GM19193 (cell line): ENCODE measurements around the gene SYNDIG1.

ENCODE experiments used
- POLR2A ChIP-seq: IDR thresholded peaks from 4 replicates; pipeline ENCODE4 v1.6.1; 2011; ENCODE audit not compliant: insufficient read depth, insufficient read length; ENCODE audit errors: extremely low read depth

Gene SYNDIG1

DNA sequence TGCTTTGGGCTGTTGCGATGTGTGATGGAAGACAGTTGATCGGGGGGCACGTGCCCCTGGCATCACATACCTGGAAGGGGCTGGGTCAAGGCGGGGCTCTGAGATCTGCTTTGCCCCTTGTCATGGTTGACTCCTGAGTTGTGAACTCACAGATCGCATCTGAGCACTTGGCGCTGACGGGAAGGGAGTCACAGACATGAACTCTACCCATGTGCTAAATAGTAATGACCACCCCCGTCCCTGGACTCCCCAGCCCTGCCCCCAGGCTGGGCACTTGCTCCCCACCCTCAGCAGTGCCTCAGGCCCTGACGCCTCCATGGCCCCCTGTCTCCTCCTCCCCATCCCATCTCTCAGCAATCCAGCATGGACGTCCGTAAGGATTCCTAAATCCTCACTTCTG lies 107.0 kb downstream of the SYNDIG1 start:
- no peak for TF ChIP-seq POLR2A

DNA sequence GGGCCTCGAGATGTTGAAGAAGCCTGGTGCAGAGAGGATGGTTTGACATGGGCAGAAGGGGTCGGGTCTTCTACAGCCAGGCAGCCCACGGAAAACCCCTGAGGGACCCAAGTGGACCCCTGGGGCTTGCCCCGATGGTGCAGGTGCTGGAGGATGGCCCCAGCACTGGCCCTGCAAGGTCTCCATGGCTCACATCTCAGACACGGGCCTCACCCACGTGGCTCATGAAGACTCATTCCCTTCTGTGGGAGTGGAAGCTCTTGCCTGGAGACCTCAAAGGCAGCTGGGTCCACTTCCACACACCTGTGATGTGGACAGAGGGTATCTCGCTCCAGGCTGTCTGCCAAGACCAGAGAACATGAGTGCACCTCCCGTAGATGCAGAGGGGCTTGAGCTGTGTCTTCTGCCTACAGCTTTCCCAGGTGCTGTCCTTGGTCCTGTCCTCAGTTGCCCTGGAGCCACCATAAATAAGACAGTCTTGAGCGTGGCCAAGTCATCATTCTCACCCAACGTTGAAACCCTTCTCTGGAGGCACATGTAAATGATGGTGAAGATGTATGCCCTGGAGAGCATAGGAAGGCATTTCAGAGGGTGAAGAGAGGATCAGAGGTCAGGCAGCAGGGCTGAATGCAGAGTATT lies 108.0 kb downstream of the SYNDIG1 start:
- TF ChIP-seq POLR2A, result no peak

DNA sequence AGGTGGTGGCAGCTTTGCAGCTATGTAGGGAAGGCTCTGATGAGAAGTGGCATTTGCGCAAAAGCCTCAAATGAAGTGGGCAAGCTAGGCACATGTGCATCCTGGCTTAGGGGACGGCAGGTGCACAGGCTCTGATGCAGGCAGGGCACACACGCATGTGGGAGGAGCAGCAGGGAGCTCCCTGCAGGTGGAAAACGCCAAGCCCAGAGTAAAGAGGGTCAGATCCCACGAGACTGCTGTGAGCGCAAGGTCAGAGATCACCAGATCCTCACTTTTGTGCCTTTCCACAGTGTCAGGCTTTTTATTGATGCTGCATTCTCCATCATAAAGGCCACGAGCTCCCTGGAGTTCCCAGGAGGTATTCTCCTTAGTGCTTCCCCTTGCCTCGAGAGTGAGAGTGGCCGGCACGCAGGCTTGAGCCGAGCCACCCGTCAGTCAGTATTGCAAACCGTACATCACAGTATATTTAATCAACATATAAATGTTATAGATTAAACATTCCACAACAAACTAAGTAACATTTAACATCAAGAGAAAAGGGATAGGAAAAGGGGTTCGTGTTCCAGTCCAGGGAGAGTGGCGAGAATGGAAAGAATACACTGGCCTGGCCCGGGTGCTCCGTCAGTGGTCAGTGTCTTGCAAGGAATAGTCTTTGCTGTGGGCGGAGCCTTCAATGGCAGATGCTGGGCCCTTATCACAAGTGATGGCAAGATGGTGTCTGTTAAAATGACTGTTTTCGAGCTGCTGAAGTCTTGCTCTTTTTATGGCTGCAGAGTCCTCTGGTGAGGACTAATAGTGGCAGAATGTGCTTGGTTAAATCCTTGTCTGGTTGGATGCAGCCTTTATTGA lies 109.4 kb downstream of the SYNDIG1 start:
- TF ChIP-seq POLR2A, result no peak

DNA sequence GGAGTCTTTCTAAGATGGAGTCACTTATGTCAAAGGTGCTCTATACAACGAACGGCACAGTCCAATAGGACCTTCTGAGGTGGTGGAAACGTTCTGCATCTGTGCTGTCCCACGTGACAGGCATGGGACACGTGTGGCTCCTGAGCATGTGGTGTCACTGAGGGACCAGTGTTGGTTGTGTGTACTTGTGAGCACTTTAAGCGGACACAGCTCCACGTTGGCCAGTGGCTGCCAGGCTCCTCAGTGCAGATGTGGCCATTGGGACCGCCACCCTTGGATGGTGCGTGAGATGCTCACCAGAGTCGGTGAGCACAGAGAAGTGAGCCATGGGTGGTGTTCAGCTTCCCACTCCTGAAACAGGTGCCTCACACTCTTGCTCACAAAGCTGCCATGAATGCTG lies 110.0 kb downstream of the SYNDIG1 start:
- no peak for TF ChIP-seq POLR2A

DNA sequence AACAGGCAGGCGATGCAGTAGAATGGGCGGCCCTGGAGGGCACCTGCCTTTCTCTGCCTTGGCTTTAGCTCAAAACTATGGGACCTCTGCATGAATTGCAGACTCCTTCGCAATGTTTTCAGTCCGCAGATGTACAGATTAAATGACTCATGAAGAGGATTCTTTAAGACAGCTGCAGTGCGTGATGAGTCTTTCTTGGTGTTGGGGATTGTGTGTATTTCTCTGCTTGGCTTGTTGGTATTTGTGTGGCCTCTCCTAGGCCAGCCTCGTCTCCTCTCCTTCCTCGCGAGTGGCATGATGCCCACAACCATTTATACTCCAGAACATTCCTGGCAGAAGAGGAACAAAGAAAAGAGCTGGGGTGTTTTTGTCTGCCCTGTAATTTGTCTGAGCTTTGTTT lies 110.6 kb downstream of the SYNDIG1 start:
- no peak for TF ChIP-seq POLR2A

DNA sequence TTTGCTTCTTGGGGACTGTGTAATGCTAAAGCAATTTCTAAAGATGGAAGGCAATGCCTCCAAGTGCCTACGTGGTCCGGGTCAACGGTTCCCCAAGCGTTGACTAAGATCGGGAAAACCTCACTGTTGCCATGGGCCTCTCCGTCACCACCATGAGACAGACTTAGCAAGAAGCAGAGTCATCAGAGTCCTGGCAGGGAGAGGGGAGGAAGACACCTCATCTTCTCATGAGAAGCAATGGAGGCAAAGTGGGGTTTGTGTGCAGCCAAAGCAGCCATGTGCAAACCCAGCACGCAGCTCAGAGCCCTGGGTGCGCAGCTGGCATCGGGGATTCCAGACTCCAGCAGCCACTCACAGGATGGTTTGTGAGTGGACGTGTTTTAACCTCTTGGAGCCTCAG lies 111.4 kb downstream of the SYNDIG1 start:
- no peak for TF ChIP-seq POLR2A

DNA sequence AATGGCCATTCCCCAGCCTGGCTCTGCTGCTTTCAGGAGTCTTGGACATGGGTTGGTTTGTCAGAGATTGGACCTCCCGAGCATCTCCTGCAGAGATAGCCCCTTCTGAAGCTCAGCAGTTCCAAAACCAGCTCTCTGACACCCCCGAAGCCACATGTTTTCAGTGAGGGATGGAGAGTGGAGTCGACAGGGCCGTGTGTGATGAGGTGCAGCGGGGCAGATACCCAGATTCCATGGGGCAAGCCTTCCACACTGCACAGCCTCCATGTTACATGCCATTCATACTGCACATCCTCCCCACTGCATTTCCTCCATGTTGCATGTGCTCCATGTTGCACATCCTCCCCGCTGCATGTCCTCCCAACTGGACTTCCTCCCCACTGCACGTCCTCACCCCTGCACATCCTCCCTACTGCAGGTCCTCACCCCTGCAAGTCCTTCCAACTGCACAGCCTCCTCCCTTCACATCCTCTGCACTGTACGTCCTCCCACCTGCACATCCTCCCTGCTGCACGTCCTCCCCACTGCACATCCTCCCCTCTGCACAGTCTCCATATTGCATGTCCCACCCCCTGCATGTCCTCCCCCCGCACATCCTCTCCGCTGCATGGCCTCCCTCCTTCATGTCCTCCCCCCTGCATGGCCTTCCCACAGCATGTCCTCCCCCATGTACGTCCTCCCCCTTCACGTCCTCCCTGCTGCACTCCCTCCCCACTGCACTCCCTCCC lies 112.2 kb downstream of the SYNDIG1 start:
- no peak for TF ChIP-seq POLR2A

DNA sequence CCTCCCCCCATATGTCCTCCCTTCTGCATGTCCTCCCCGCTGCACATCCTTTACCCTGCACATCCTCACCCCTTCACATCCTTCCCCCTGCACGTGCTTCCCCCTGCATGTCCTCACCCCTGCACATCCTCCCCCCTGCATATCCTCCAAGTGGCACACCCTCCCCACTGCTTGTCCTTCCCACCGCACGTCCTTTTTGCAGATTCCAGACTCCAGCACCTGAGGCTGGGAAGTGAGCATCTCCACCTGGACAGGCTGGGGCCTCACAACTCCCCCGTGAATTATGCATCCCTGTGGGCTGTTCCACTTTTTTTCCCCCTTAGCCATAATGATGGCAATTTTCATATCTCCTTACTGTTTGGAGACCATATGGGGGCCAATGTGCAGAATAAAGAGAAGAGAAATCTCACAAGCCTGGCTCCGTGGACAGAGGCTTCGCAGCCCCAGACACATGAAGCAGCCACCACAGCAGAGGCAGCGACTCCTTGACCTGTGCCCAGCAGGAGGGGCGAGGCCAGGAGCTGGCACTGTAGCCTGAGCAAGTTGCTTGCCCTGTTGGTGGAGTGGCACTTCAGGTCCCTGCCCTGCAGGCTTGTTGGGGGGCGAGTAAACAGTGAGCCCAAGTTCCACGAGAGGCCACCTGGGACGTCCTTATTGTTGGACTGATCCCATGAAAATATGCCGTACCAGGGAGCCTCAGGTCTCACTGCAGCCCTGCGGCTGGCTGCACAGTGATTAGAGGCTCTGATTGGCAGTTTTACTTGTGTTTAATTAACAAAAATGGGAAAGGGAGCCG lies 113.1 kb downstream of the SYNDIG1 start:
- TF ChIP-seq POLR2A, result no peak

DNA sequence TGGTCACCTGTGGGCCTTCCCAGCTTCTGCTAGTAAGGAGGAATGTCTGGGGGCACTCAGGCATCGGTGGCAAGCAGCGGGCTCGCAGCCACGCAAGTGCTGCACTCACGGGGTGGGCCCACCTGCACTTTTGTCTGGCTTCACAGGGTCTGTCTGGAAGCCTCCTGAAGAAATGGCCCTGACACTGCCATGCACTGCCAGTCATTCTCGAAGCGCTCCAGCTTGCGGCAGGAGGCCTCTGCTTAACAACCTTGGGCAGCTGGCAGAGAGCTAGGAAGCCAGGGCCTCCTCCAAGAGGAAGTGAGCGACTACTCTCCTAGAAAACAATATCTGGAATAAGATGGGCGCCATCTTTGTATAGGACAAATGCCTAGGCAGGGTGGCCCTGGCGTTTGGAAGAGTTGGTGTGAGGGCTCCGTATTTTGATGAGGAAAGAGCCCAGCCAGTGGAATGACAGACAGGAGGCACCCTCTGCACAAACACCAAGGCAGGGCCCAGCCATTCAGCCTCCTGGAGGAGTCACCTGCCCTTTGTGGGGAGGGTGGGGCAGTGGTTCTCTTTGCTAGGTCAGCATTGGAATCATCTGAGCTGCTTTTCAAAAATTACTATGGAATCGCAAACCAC lies 113.9 kb downstream of the SYNDIG1 start:
- no peak for TF ChIP-seq POLR2A

DNA sequence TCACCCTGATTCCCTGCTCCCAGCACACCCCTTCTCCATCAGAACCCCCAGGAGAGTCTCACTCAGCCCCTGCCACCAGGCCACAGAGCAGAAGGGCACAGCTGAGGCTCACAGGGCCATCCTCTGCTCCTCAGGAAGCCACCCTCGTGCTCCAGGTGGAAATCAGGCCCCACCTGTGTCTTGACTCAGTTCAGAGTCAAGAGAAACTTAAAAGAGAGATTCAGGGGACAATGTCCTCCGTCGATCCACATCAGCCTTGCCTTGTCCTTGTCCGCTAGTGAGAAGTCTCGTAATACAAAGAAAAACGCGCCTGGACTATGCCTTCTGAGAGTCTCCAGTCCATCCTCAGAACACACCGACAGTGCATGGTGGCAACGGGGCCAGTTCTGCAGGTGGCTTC lies 114.6 kb downstream of the SYNDIG1 start:
- TF ChIP-seq POLR2A, result no peak

DNA sequence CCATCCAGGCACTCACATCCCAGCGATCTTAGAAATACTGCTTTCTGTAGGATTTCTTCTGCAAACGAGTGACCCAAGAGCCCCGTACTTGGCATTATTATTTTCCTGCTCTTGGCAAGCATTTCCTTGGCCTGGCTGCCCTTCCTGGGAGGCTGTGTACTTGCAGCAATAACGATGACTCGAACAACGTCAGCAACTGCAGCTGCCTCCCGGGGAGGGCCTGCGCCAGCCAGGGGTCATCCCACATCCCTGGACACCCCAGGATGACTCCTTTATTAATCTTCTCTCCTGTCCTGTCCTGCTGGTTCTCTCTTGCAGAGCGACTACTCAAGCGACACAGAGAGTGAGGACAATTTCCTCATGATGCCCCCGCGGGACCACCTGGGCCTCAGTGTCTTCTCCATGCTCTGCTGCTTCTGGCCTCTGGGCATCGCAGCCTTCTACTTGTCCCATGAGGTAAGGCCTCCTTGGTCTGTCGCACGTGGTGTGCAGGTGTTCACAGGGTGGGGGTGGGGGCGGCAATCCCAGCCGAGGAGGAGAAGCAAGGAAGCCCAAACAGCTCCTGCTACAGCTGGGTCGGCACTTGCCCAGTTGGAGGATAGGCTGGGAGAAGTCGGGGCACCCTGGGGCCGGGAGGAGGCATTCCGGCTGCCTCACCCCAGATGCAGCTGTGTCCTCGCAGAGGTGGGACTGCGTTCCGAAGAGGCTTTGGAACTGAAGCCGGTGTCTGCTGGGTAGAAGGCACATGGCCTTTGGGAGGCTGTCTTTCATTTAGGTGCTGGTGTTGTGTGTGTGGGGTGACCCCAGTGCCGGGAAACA lies 115.3 kb downstream of the SYNDIG1 start:
- TF ChIP-seq POLR2A, result no peak

DNA sequence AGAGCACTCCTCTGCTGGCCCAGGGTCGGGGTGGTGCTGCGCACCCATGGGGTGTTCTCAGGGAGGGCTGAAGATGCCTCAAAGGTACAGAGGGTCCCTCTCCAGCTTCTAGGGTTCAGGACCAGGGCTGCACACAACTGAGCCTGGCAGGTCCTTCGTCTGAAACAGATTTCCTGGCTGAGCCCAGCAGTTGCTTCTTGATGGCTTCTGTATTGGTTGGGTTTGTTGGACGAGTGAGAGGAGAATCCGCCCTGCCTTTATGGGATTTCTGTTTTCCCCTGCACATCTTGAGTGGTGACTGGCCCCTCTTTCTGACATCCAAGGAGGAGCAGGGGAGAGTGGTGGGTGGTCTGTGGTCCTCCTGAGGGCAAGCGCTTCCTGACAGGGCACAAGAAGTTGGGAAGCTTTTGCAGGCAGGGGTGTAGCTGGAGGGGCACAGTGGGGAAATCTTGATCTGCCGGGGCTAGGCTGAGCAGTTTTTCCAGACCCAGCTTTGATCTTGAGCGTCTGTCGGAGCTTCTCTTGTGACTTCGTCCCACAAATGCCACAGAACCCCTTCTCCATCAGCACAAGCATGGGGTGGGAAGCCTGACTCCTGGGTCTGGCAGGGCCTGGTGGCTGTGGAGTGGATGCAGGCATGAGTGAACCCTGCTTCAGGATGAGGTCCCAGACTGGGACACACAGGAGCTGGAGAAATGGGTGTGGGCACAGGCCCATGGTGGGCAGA lies 116.5 kb downstream of the SYNDIG1 start:
- TF ChIP-seq POLR2A, result no peak

DNA sequence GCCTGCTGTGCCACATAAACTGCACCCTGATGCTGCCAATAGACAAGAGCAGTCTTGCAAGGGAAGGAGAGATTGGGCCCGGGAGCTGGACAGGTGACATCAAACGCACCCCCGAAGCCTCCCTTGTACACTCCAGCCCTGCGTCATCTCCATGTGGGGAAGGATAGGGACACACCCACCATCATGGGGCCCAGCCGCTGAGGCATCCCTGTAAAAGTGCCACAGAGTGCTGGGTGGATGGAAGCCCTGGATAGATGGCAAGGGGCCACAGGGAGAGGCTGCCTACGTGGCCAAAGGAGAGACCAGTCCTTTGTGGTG lies 117.1 kb downstream of the SYNDIG1 start:
- TF ChIP-seq POLR2A, result no peak
